MM.1S (cell line): ENCODE data around the gene MIPEP.

Source experiments
- CTCF ChIP-seq: fragments of 300-600 bp; sonication (generic); IDR thresholded peaks from 2 replicates; pipeline ENCODE4 v1.5.1; 2016; ENCODE audit warnings: antibody characterized with exemption, low read length, mixed read lengths
- EZH2 ChIP-seq: fragments of 300-600 bp; sonication (generic); optimal IDR thresholded peaks from 2 replicates; pipeline ENCODE3; 2017; ENCODE audit warnings: low read depth, mild to moderate bottlenecking, antibody characterized with exemption, low read length, mixed read lengths
- EZH2phosphoT487 ChIP-seq: fragments of 300-600 bp; sonication (generic); IDR thresholded peaks from 2 replicates; pipeline ENCODE4 v1.6.1; 2018; ENCODE audit warnings: antibody characterized with exemption, low read length

GRCh38 chr13:23883255-23883654 is 5.9 kb downstream of the MIPEP start:
- TF ChIP-seq CTCF (no peak), EZH2 (no peak), EZH2phosphoT487 (no peak)
